Kidney (tissue), 14 donors: ENCODE data around the gene BNIP1. TPM values are rescaled to one million over a fixed set of nuclear protein-coding genes. Genes with fewer than 3 reads are reported as not detected.

Experiments
- DNase-seq, 5 donors: peaks; one replicate each; pipeline ENCODE4 v3.0.0-alpha.2; 2013 to 2020
- FAIRE-seq: peaks from 2 replicates; lab custom pipeline; 2012; peaks lifted over from hg19 to GRCh38; lab: Jason Lieb, UNC
- H3K27ac ChIP-seq, 2 donors: one replicate each; pipeline ENCODE4 v1.7.0; 2013; ENCODE audit warnings: low read depth in 2 of 2, low read length in 2 of 2, inconsistent platforms in 1 of 2
- H3K27me3 ChIP-seq: one replicate; pipeline ENCODE4 v1.7.1; 2013; ENCODE audit warnings: low read length, inconsistent platforms; ENCODE audit not compliant: control insufficient read depth, insufficient read depth
- H3K36me3 ChIP-seq, 3 donors: one replicate each; pipeline versions ENCODE4 v1.7.0 to v1.7.1; 2013; ENCODE audit warnings: low read length in 3 of 3, control low read depth in 1 of 3, inconsistent platforms in 1 of 3; ENCODE audit not compliant: insufficient read depth in 3 of 3, control insufficient read depth in 2 of 3
- H3K4me1 ChIP-seq, 3 donors: one replicate each; pipeline versions ENCODE4 v1.7.0 to v1.7.1; 2013; ENCODE audit warnings: low read length in 3 of 3, inconsistent platforms in 1 of 3, low read depth in 1 of 3; ENCODE audit not compliant: control insufficient read depth in 2 of 3, insufficient read depth in 2 of 3
- H3K4me3 ChIP-seq, 3 donors: one replicate each; pipeline versions ENCODE4 v1.7.0 to v1.8.1; 2013; ENCODE audit warnings: low read length in 3 of 3, control low read depth in 1 of 3, inconsistent platforms in 1 of 3
- H3K9ac ChIP-seq, 3 donors: one replicate each; pipeline versions ENCODE4 v1.7.0 to v1.7.1; 2013; ENCODE audit warnings: low read length in 3 of 3, control low read depth in 1 of 3, inconsistent platforms in 1 of 3
- H3K9me3 ChIP-seq, 3 donors: one replicate each; pipeline versions ENCODE4 v1.7.0 to v1.7.1; 2013; ENCODE audit warnings: low read length in 3 of 3, control low read depth in 1 of 3, inconsistent platforms in 1 of 3; ENCODE audit not compliant: control insufficient read depth in 2 of 3, insufficient read depth in 1 of 3
- intact Hi-C: fragments of 100-400 bp; cut with DNase I; formaldehyde crosslinking; loops from one replicate; pipeline ENCODE4 v1.11.1; 2022
- polyA plus RNA-seq: library from polyadenylated mRNA; stranded (reverse); fragments of 350-450 nt; fragmentation: Illumina TruSeq; extraction: RNeasy Lipid Tissue Mini Kit (QIAGEN cat#74804); gene quantifications from one replicate; pipeline ENCODE4 v1.2.3, GENCODE V29; 2014; ENCODE audit warnings: low read depth, low replicate concordance; ENCODE audit not compliant: insufficient read depth
- total RNA-seq: library from RNA; stranded (reverse); fragmentation: NEBNext Ultra II Directional; extraction: Animal tissue kit (Norgen Biotek cat#: 25700); gene quantifications from one replicate; pipeline ENCODE4 v1.2.1, GENCODE V29; 2021
- TF ChIP-seq, protein P1 (sequence below): IDR thresholded peaks from 3 replicates; pipeline ENCODE4 v1.5.1; 2012; ENCODE audit warnings: mild to moderate bottlenecking, moderate library complexity, borderline replicate concordance; ENCODE audit not compliant: insufficient read depth; ENCODE audit errors: extremely low read depth
- donor health status: control.
- donor health status: control.
- donor health status: control.
- donor health status: control.
- donor health status: control.
- donor health status: DM: yes; HTN: yes; CAD: no.
- donor health status: Normal renal cell carcinoma (clear cell type).

BNIP1 gene
- total and polyA plus RNA-seq, 2 donors from 2014 or later: 10.2 to 28.7 TPM

DNA sequence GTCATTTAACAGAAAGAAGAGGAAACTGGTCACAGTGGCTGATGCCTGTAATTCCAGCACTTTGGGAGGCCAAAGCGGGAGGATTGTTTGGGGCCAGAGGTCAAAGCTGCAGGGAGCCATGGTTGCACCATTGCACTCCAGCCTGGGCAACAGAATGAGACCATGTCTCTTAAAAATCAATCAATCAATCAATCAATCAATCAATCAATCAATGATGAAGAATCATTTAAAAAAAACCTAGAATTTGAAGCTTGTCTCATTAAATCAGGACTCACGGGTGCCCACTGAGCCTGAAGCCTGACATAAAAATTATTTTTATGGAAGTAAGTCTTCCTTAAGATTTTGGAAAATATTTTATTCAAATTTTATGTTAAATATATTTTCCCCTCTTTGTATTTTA is 43.9 kb downstream of the BNIP1 start:
- no peak for DNase-seq
- H3K9me3 ChIP-seq: no peaks in the 10 kb centered on the region
- H3K27me3 ChIP-seq: no peaks in the 10 kb centered on the region
- no peak for FAIRE-seq
- intact Hi-C loops: no loop called here
- no peaks in the 10 kb centered on the region for H3K4me1 ChIP-seq
- H3K27ac ChIP-seq: no peak overlapping the region
- no peaks in the 10 kb centered on the region for H3K36me3 ChIP-seq
- no peak overlapping the region for H3K4me3 ChIP-seq
- TF ChIP-seq, protein P1, sequence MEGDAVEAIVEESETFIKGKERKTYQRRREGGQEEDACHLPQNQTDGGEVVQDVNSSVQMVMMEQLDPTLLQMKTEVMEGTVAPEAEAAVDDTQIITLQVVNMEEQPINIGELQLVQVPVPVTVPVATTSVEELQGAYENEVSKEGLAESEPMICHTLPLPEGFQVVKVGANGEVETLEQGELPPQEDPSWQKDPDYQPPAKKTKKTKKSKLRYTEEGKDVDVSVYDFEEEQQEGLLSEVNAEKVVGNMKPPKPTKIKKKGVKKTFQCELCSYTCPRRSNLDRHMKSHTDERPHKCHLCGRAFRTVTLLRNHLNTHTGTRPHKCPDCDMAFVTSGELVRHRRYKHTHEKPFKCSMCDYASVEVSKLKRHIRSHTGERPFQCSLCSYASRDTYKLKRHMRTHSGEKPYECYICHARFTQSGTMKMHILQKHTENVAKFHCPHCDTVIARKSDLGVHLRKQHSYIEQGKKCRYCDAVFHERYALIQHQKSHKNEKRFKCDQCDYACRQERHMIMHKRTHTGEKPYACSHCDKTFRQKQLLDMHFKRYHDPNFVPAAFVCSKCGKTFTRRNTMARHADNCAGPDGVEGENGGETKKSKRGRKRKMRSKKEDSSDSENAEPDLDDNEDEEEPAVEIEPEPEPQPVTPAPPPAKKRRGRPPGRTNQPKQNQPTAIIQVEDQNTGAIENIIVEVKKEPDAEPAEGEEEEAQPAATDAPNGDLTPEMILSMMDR: no peak
- H3K9ac ChIP-seq: no peak overlapping the region

DNA sequence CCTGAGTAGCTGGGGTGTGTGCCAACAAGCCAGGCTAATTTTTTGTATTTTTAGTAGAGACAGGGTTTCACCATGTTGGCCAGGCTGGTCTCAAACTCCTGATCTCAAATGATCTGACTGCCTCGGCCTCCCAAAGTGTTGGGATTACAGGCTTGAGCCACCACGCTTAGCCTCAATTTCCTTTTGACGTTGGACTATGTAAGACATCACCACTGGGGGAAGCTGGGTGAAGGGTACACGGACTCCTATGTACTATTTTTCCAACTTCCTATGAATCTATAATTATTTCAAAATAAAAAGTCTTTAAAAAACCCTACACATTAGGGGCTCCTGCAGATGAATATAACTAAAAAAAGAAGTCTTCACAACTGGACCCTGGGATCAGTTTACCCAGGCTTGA is 46.7 kb downstream of the BNIP1 start:
- TF ChIP-seq, protein P1: no peak
- no peak overlapping the region for H3K9ac ChIP-seq
- H3K36me3 ChIP-seq: no peaks in the 10 kb centered on the region
- FAIRE-seq (no peak), DNase-seq (no peak)
- H3K27ac ChIP-seq: no peak overlapping the region
- no peaks in the 10 kb centered on the region for H3K27me3 ChIP-seq
- no peaks in the 10 kb centered on the region for H3K9me3 ChIP-seq
- no peaks in the 10 kb centered on the region for H3K4me1 ChIP-seq
- intact Hi-C loops: no loop called here
- no peak overlapping the region for H3K4me3 ChIP-seq

DNA sequence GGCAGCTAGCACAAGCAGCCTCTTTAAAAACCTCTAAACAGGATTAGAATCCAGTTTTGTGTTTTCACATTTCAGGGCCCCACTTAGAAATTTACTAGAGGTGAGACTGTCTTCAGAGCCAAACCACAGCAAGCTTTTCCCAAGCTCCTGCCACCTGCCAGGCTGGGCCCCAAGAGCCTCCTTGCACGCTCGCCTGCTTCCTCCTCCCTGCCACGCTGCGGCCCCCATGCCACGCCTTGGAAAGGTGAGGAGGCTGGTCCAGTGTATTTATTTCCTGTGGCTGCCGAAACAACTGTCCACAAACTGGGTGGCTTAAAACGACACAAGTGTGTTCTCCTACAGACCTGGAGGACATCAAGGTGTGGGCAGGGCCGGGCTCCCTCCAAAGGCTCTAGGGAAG is 47.2 kb downstream of the BNIP1 start:
- H3K36me3 ChIP-seq: no peaks in the 10 kb centered on the region
- TF ChIP-seq, protein P1: no peak
- DNase-seq: no peak
- intact Hi-C loops: no loop called here
- no peaks in the 10 kb centered on the region for H3K27me3 ChIP-seq
- H3K9me3 ChIP-seq: no peaks in the 10 kb centered on the region
- no peak overlapping the region for H3K9ac ChIP-seq
- no peak for FAIRE-seq
- no peak overlapping the region for H3K27ac ChIP-seq
- no peak overlapping the region for H3K4me3 ChIP-seq
- no peaks in the 10 kb centered on the region for H3K4me1 ChIP-seq

DNA sequence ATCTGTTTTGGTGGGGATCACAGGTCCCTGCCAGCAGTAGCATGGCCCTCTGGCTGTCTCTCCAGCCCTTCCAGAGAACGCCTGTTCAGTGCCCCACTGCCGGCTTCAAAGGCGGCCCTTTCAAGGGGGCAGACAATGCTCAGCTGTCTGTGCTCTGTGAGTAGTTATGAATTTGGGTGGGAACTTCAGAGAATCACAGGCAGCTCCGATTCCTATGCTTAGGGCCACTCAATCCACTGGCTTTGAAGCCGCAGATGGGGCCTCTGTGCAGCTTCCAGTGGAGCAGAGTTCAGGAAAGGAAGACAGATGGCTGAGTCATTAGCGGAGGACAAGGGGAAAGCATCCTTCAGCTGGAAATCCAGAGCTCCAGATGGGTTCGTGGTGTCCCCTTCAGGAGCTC is 48.2 kb downstream of the BNIP1 start:
- FAIRE-seq (no peak), DNase-seq (peak in 1 of 5 donors; percentile 18)
- no peaks in the 10 kb centered on the region for H3K27me3 ChIP-seq
- no peak overlapping the region for H3K4me3 ChIP-seq
- no peaks in the 10 kb centered on the region for H3K9me3 ChIP-seq
- intact Hi-C loops: no loop called here
- H3K27ac ChIP-seq: no peak overlapping the region
- H3K36me3 ChIP-seq: no peaks in the 10 kb centered on the region
- no peak overlapping the region for H3K9ac ChIP-seq
- H3K4me1 ChIP-seq: no peaks in the 10 kb centered on the region
- TF ChIP-seq, protein P1: no peak
